Activated CD4-positive, alpha-beta T cell treated with anti-CD3 and anti-CD28 coated beads for 24 hours (primary cell): ENCODE data around the gene TNS3.
"Not testable (repeated sequence)": the region's sequence is repeated elsewhere in the genome, so short reads cannot be mapped to it uniquely, and the experiment has no call there.

ENCODE experiments used
- DNase-seq, 2 donors: peaks; one replicate each; pipeline ENCODE4 v3.0.0-alpha.2; 2020; ENCODE audit warnings: low read depth in 2 of 2

The TNS3 gene

GRCh38 chr7:47603514-47604255 lies 21.8 kb upstream of the TNS3 start:
- DNase-seq, result not testable (repeated sequence)

- no peak for DNase-seq
Measured at GRCh38 chr7:47602272-47603004, 20.5 kb upstream of the TNS3 start.

DNA sequence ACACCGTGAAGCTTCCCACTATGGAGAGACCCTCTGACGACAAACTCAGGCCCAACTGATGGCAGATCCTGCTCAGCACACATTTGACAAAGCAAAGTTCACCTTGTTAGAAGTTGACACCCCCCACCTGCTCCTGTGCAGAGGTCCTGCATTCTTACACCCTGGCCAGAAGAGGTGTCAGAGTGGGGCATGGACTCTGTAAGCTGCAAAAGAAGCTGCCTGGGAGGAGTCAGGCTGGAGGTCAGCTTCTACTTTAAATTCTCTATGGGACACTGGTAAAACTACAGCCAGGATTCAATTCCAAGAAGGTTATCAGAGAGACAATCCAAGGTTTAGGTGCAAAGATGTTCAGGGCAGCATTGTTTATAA lies 20.0 kb upstream of the TNS3 start:
- DNase-seq, result no peak

- DNase-seq, result no peak
Measured at GRCh38 chr7:47601119-47601880, 19.4 kb upstream of the TNS3 start.

- no peak for DNase-seq
Measured at GRCh38 chr7:47600199-47601118, 18.5 kb upstream of the TNS3 start.

- no peak for DNase-seq
Measured at GRCh38 chr7:47597379-47597778, 15.5 kb upstream of the TNS3 start.

DNA sequence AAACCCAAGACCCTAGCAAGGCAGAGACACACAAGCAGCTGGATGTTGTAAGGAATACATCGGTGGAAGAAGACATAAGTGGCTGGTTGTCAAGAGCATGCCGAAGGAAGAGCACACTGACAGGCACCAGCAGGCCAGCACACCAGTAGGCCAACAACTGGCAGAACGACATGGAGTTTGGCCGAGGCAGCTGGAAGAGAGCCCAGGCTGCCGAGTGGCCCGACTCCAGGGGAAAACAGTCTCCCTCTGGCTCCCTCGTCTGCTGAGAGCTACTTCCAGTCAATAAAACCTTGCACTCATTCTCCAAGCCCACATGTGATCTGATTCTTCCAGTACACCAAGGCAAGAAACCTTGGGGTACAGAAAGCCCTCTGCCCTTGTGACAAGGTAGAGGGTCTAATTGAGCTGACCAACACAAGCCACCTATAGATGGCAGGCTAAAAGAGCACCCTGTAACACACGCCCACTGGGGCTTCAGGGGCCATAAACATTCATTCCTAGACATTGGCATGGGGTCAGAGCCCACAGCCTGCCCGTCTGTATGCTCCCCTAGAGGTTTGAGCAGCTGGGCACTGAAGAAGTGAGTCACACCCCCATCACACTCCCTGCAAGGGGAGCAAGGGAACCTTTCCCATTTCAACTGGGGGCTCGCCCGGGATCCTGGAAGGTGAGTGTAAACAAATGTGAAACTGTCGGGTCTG lies 14.7 kb upstream of the TNS3 start:
- no peak for DNase-seq

GRCh38 chr7:47594406-47594805 lies 12.5 kb upstream of the TNS3 start:
- no peak for DNase-seq

GRCh38 chr7:47591655-47592572 lies 10.0 kb upstream of the TNS3 start:
- DNase-seq, result no peak

DNA sequence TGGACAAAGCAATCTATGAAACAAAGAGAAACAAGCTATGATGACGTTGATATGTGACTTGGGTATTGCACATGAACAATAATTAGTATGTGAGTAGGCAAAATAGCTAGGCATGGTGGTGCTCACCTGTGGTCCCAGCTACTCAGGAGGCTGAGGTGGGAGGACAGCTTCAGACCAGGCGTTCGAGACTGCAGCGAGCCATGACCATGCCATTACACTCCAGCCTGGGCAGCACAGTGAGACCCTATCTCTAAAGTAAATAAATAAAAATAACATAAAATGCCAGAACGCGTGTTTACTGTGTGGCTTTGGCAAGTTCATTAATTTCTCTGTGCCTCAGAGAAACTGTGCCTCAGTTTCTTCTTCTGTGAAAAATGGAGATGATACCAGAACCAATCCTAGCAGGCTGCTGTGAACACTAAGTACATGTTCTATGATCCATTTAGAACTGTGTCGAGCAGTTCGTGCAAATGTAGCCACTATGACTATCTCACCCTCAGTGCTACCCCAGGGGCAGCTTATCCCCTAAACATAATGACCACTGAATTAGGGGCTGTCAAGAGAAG lies 9.3 kb upstream of the TNS3 start:
- DNase-seq, result no peak

DNA sequence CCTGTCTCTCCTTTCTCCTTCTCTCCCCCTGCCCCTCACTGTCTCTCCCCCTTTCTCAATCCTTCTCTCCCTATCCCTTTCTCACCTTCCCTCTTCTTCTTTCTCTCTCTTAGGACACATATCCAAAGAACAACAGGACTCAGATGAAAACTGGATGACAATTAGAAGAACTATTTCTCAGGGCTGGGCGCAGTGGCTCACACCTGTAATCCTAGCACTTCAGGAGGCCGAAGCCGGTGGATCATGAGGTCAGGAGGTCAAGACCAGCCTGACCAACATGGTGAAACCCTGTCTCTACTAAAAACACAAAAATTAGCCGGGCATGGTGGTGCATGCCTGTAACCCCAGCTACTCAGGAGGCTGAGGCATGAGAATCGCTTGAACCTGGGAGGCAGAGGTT lies 8.3 kb upstream of the TNS3 start:
- not testable (repeated sequence) for DNase-seq

- no peak for DNase-seq
Measured at GRCh38 chr7:47588704-47589225, 6.9 kb upstream of the TNS3 start.

GRCh38 chr7:47587976-47588375 lies 6.1 kb upstream of the TNS3 start:
- no peak for DNase-seq

DNA sequence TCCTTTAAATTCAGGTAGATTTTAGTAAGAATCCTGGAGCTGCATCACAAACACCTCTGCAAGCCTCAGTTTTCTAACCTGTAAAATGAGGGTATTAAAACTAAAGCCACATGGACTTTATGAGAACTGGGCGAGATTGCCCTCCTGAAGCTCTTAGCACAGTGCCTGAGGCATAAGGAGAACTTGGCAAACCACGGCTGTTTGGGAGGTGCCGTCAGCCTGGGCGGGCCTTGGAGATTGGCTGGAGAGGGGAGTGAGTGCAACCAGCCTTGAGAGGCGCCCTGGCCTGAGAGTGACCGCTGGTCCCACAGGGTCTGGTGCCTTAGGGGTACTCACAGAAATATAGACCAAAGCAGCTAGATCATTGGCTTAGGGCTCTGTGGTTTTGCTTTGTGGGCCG lies 5.4 kb upstream of the TNS3 start:
- no peak for DNase-seq

DNA sequence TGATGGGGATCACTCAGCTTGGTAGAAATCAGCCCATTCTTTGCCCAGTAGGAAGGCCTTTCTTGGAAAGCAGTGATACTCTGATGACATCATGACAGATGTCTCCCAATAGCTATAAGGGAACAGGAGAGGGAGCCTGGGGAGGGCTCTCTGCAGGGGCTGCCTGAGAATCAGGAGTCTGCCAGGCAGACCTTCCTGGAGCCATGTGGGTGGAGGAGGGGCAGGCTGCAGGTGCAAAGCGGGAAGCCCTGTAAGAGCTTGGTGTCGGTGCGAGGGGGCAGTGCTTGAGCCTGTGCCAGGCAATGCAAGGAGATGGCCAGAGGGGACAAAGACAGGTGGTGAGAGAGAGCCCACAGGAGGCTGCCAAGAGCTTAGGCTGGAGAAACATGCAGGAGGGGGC lies 5.0 kb upstream of the TNS3 start:
- no peak for DNase-seq

GRCh38 chr7:47586161-47586670 lies 4.3 kb upstream of the TNS3 start:
- DNase-seq, result not testable (repeated sequence)

DNA sequence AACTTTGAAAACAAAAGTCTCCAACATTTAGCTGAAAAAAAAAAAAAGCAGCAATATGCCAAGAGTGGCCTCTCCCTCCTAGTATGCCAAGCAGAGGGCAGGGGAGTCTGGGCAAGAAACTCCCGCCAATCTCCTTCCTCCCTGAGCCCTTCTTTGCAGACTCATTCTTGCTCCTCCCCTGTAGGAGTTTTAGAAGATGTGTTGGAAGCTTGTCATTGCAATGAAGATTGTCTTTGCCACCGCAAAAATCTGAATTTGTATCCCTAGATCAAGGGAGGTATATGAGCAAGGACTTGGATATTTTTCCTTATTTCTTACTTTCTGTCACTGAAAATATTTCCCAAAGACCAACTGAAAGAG lies 2.6 kb upstream of the TNS3 start:
- DNase-seq, result no peak

DNA sequence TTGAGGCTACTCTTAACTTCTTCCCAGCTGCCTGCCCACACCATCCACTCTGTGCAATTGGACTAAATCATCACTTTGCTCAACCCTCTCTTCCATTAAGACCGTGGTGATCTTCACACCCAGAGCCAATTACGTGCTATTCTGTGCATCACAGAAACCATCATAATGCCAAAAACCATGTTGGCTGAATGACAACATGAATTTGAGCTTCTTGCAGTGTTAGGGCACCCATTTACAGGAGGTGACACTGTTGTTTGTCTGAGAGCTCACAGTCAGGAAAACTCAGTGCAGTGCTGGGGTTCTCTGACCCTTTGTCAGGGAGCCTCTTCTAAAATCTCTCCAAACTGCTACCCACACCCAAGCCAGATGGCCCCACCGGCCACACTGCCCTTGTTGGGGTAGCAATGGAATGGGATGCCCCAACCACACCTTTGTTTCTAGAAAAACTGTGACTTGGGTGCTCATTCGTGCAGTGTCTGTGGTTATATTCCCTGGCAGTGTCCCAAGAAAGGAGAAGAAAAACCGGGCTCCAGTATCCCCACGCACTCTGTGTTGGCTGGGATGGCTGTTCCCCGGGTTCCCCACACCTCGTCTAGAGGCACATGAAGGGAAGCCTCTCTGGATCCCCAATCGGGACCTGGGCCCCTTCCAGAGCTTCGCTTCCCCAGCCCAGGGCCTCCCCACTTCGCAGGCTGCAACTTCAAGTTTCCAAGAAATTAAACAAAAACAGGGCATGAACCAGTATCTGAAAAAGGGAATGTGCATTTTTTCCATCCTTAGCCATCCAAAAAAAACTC lies 2.0 kb upstream of the TNS3 start:
- no peak for DNase-seq
